Mesodermal cell (in vitro differentiated cells): ENCODE measurements around the gene ELMO3.

Source experiments
- H3K27ac ChIP-seq: 2 replicates; pipeline ENCODE4 v1.7.0; 2013; ENCODE audit warnings: mild to moderate bottlenecking, low read depth, low read length, moderate library complexity; ENCODE audit not compliant: severe bottlenecking
- H3K36me3 ChIP-seq: 2 replicates; pipeline ENCODE4 v1.7.1; 2013; ENCODE audit warnings: mild to moderate bottlenecking, low read length, moderate library complexity; ENCODE audit not compliant: control insufficient read depth, insufficient read depth
- H3K4me1 ChIP-seq: one replicate; pipeline ENCODE4 v1.7.1; 2013; ENCODE audit warnings: mild to moderate bottlenecking, low read length; ENCODE audit not compliant: insufficient read depth, control insufficient read depth, poor library complexity, severe bottlenecking
- H3K4me3 ChIP-seq: 2 replicates; pipeline ENCODE4 v1.7.0; 2013; ENCODE audit warnings: low read length, control low read depth, mild to moderate bottlenecking; ENCODE audit not compliant: insufficient read depth, poor library complexity, severe bottlenecking; ENCODE audit errors: extremely low read depth
- H3K9me3 ChIP-seq: 2 replicates; pipeline ENCODE4 v1.7.1; 2013; ENCODE audit warnings: mild to moderate bottlenecking, low read length, moderate library complexity; ENCODE audit not compliant: control insufficient read depth
- WGBS, 2 experiments: methylation state at CpG; one replicate each; pipeline ENCODE4 v1.1.5; 2013; ENCODE audit warnings: missing lambda C conversion rate in 2 of 2; ENCODE audit not compliant: insufficient coverage in 2 of 2; 5-methylcytosine and 5-hydroxymethylcytosine counted together

ELMO3 gene

DNA sequence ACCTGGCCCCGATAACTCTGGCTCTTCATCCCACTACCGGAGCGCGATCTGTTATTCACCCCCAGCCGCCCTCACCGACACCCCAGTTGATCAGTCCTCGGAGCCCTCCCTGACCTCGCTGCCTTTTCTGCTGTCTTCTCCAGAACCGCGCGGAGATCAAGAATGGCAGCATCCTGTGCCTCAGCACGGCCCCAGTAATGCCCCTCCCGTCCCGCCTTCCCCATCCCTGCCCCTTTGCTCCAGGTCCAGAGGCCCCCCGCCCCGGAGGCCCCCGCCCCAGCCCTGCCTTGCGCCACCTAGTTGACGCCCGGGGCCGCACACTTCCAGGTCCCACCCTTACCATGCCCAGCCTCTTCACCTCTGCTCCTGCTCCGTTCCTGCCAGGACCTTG lies 872 bp downstream of the ELMO3 start:
- WGBS, 2 experiments: 91 to 97% methylated on average over 12 to 15 of the region's 22 CpGs
- H3K36me3 ChIP-seq: peaks cover 87% of the 10 kb centered on the region

DNA sequence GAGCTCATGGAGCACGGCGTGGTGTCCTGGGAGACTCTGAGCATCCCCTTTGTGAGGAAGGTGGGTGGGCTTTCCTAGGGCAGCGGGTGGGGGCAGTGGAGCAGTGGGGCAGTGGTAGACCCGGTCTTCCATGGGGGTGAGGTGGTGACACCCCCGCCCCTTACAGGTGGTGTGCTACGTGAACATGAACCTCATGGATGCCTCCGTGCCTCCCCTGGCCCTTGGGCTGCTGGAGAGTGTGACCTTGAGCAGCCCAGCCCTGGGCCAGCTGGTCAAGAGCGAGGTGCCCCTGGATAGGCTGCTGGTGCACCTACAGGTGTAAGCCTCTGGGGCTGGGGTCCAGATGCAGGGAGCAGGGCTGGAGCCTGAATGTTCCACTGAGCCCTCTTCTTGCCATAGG lies 1.6 kb downstream of the ELMO3 start:
- H3K9me3 ChIP-seq: no peaks in the 10 kb centered on the region
- H3K4me1 ChIP-seq: no peaks in the 10 kb centered on the region
- peaks cover 82% of the 10 kb centered on the region for H3K36me3 ChIP-seq
- WGBS, 2 experiments: 94 to 100% methylated on average over 7 to 8 of the region's 8 CpGs
- H3K4me3 ChIP-seq: no peak overlapping the region
- H3K27ac ChIP-seq: no peak overlapping the region

More for the DNA sequence above, 872 bp downstream of the ELMO3 start:
- Histone ChIP-seq H3K9me3 (no peaks in the 10 kb centered on the region), H3K4me3 (no peak overlapping the region), H3K27ac (no peak overlapping the region), H3K4me1 (no peaks in the 10 kb centered on the region)

DNA sequence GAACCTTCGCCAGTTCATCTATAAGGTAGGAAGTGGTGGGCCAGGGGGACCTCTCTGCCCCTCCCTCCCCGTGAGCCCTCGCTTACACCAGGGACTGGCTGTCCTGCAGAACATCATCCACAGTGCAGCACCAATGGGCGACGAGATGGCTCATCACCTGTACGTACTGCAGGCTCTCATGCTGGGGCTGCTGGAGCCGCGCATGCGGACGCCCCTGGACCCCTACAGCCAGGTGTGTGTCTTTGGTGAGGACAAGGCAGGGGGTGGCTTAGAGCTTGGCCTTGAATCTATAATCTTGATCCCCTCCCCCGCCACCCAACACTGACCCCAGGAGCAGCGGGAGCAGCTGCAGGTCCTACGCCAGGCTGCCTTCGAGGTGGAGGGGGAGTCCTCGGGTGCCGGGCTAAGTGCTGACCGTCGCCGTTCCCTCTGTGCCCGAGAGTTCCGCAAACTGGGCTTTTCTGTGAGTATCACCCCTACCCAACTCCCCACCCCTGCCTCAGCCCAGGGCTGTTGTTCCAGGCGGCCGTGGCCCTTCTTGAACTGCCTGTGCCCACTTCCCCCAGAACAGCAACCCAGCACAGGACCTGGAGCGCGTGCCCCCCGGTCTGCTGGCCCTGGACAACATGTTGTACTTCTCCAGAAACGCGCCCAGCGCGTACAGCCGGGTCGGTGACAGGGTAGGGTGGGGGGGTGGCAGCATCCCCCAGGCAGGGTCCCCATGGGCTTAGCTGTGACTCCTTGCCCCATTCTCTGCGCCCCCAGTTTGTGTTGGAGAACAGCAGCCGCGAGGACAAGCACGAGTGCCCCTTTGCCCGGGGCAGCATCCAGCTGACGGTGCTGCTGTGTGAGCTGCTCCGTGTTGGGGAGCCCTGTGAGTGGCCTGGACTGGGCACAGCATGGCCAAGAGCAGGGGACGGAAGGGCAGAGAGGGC lies 2.7 kb downstream of the ELMO3 start:
- Histone ChIP-seq H3K4me3 (no peak overlapping the region), H3K9me3 (no peaks in the 10 kb centered on the region), H3K27ac (no peak overlapping the region), H3K4me1 (no peaks in the 10 kb centered on the region), H3K36me3 (peaks cover 71% of the 10 kb centered on the region)
- WGBS, 2 experiments: 96 to 97% methylated on average over 26 to 35 of the region's 40 CpGs

DNA sequence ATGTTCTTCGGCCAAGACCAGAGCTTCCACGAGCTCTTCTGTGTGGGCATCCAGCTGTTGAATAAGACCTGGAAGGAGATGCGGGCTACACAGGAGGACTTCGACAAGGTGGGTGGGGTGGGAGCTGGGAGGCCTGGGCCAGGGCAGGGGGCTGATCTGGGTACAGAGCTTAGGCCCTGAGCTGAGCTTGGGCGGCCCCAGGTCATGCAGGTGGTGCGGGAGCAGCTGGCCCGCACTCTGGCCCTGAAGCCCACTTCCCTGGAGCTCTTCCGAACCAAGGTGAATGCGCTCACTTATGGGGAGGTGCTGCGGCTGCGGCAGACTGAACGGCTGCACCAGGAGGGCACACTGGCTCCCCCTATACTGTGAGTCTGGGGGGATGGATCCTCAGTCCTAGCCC lies 3.5 kb downstream of the ELMO3 start:
- no peaks in the 10 kb centered on the region for H3K9me3 ChIP-seq
- 97 to 99% methylated on average over 9 to 10 of the region's 12 CpGs for WGBS, 2 experiments
- H3K4me3 ChIP-seq: no peak overlapping the region
- H3K4me1 ChIP-seq: peaks cover 1% of the 10 kb centered on the region
- H3K27ac ChIP-seq: no peak overlapping the region
- peaks cover 64% of the 10 kb centered on the region for H3K36me3 ChIP-seq

DNA sequence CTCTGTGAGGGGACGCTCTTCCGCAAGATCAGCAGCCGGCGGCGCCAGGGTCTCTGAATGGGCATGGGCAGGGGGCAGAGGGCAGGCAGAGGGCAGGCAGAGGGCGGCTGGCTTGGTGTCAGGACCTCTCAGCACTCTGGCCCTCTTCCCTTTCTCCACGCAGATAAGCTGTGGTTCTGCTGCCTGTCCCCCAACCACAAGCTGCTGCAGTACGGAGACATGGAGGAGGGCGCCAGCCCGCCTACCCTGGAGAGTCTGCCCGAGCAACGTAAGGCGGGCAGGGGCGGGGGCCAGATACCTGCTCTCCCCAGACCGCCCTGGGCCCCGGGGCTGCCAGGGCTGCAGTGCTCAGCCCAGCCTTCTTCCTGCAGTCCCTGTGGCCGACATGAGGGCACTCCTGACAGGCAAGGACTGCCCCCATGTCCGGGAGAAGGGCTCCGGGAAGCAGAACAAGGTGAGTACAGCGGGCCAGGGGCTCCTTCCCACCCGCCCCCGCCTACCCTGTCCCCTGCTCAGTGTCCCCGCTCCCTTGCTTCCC lies 4.1 kb downstream of the ELMO3 start:
- no peaks in the 10 kb centered on the region for H3K9me3 ChIP-seq
- H3K27ac ChIP-seq: no peak overlapping the region
- 96 to 97% methylated on average over 15 to 21 of the region's 23 CpGs for WGBS, 2 experiments
- peaks cover 58% of the 10 kb centered on the region for H3K36me3 ChIP-seq
- peaks cover 7% of the 10 kb centered on the region for H3K4me1 ChIP-seq
- no peak overlapping the region for H3K4me3 ChIP-seq

DNA sequence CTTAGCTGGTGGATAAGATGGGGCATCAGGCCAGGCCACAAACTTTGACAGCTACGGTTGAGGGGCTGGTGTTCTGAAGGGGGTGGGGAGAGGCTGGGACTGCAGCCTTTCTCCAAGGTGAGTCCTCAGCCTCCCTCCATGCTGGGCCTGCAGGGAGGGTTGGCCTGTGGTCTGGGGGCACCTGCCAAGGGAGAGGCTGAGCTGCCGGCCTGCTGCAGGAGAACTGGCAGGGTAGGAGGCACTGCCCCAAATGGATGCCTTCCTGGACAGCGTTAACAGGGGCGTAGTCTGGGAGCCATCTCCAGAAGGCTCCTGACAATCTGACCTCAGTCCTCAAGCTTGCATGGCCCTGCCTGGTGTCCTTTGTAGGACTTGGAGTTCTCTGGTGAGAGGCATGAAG lies 5.1 kb downstream of the ELMO3 start:
- Histone ChIP-seq H3K36me3 (peaks cover 47% of the 10 kb centered on the region), H3K4me3 (no peak overlapping the region), H3K4me1 (peaks cover 7% of the 10 kb centered on the region), H3K9me3 (no peaks in the 10 kb centered on the region), H3K27ac (no peak overlapping the region)
- WGBS, 2 experiments: 100% methylated on average over 4 of the region's 4 CpGs

DNA sequence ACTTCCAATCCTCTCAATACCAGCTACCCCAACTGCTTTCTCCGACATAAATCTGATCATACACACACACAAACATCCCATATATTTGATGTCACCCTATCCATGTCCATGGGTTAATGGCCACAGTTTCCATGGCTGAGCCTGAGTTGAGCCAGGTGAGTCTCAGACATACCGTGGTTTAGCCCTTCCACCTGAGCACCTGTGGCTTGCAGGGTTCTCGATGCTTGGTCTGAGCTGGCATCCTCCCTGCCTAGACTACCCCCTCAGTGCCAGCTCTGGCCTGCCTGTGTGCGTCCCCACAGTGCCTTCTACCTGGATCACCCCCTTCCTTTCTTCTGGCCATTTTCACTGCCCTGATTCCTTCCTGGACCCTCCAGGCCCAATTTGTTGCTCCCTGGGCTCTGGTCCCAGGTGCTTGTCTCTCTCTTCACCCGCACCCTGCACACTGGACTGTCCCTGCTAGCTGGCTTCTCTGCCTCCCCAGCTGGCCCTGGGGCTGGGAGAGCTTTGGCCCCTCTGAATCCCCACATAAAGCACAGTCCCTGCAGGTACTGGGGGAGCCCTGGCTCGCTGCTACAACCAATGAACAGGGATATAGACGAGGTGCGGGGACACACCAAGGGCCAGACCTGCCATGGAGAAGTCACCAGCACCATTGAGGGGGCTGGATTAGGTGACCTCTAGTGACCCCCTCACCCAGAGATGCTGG lies 7.4 kb downstream of the ELMO3 start:
- H3K4me3 ChIP-seq: no peak overlapping the region
- 89 to 96% methylated on average over 6 to 8 of the region's 8 CpGs for WGBS, 2 experiments
- H3K27ac ChIP-seq: no peak overlapping the region
- H3K4me1 ChIP-seq: peaks cover 7% of the 10 kb centered on the region
- no peaks in the 10 kb centered on the region for H3K9me3 ChIP-seq
- H3K36me3 ChIP-seq: peaks cover 37% of the 10 kb centered on the region

DNA sequence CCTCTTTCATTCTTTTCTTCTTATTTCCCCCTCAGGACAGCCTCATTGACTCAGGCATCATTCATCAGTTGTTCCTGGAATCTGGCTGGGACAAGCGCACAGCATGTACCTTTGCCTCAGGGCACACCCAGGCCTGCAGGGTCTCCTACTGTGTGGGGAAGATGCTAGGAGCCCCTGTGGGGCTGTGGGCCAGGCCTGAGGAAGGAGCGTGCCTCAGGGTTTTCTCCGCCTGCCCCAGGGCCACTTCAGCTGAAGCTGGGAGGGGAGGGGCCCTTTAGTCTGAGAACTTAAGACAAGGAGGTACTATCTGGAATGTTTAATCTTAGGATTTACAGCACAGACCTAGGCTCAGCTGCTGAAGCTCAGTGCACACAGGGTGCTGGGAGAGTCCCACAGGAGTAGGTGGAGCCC lies 7.9 kb downstream of the ELMO3 start:
- 81 to 89% methylated on average over 3 of the region's 3 CpGs for WGBS, 2 experiments
- H3K27ac ChIP-seq: peak overlapping the region; percentile 6
- peaks cover 31% of the 10 kb centered on the region for H3K36me3 ChIP-seq
- peaks cover 7% of the 10 kb centered on the region for H3K4me1 ChIP-seq
- H3K9me3 ChIP-seq: no peaks in the 10 kb centered on the region
- H3K4me3 ChIP-seq: no peak overlapping the region

DNA sequence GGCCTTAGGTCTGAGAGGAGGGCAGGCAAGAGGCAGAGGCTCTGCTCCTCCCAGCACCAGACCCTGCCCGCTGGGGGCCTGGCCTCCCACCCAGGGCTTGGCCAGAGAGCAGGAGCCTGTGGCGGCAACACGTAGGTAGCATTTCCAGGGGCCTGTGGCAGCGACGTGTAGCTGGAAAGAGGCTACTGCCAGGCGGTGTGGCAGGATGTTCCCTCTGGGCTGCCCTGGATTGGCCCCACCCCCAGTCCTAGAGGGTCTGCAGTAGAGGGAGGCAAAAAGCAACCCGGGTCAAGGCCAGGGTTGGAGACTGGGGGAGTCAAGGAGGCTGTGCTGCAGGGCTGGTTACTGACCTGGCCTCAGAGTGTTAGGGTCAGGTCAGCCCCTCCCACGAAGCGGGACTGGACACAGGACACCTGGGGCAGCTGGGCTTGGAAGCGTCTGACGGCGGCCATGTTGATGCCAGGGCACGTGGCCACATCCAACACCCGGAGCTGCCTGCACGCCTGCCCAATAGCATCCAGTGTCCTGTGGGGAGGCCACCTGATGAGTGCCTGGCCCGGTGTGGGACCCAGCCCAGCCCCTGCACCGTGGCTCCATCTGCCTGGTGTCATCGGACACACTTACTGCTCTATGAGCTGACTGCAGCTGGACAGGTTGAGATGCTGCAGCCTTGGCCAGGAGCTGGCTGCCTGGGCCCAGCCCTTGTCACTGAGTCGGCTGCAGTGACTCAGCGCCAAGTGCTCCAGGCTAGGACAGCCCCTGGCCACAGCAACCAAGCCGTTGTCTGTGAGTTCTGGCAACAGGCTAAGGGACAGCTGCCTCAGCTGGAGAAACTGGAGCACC lies 8.5 kb downstream of the ELMO3 start:
- Histone ChIP-seq H3K4me1 (peaks cover 7% of the 10 kb centered on the region), H3K27ac (peak overlapping the region; percentile 6), H3K4me3 (no peak overlapping the region), H3K9me3 (no peaks in the 10 kb centered on the region), H3K36me3 (peaks cover 25% of the 10 kb centered on the region)
- WGBS, 2 experiments: 80 to 87% methylated on average over 20 of the region's 21 CpGs

DNA sequence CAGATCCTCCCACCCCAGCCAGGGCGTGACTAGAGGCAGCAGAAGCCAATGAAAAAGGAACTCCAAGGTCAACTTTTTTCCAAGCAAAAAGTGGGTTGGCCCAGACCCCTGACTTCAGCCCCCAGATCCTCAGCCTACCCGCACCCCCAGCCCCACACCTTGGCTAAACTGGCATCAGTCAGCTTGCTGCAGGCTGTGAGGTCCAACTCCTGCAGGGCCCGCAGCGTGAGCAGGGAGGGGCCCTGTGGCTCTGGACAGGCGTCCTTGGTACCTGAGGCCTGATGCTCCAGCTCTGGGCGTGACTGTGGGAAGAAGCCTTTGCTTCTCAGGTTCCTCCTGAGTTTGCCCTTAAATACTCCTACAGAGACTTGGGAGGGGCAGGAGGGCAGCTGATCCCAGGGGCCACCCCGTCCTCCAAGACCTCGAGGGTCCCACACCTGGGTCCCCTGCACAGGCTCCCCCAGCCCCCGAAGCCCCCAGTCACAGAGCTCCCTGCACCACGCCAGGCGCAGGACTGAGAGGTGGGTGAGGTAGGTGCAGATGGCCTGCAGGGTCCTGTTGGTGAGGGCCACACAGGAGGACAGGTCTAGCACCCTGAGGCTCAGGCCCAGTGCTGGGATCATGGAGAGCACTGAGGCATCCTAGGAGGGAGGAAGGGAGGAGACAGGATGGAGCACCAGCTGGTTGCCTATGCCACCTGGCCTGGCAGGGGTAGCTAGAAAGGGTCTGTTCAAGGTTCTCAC lies 9.4 kb downstream of the ELMO3 start:
- Histone ChIP-seq H3K4me1 (peaks cover 13% of the 10 kb centered on the region), H3K27ac (no peak overlapping the region), H3K9me3 (no peaks in the 10 kb centered on the region), H3K4me3 (no peak overlapping the region), H3K36me3 (peaks cover 16% of the 10 kb centered on the region)
- 93% methylated on average over 6 to 8 of the region's 11 CpGs for WGBS, 2 experiments
